ENCODE results near the gene SLC27A6. TPM values are rescaled to one million over a fixed set of nuclear protein-coding genes. Genes with fewer than 3 reads are reported as not detected.

The SLC27A6 gene
- total RNA-seq, 1 donor from 2014 or later: not detected

DNA sequence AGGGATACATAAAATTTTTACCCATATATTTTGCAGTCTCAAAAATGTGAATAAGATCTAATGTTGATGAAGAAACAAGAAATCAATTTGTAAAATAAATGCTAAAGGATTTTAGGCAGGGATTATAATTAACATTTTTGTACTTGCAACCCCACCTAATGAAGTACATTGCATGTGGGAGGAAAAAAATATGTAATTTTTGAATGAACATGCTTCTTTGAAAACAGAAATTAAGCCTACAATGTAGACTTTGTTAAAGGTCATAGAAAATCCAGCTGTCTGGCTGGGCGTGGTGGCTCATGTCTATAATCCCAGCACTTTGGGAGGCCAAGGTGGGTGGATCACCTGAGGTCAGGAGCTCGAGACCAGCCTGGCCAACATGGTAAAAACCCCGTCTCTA is 15.6 kb downstream of the SLC27A6 start:
- no peaks in the 10 kb centered on the region for H3K4me1 ChIP-seq
- no peaks in the 10 kb centered on the region for H3K9me3 ChIP-seq
- no peak overlapping the region for H3K27ac ChIP-seq
- ATAC-seq (no peak), DNase-seq (no peak)
- intact Hi-C loops (cut with DNase I): no loop called here
- H3K36me3 ChIP-seq: no peaks in the 10 kb centered on the region
- H3K4me3 ChIP-seq: no peak overlapping the region
- H3K27me3 ChIP-seq: no peaks in the 10 kb centered on the region
- TF ChIP-seq, protein P1, sequence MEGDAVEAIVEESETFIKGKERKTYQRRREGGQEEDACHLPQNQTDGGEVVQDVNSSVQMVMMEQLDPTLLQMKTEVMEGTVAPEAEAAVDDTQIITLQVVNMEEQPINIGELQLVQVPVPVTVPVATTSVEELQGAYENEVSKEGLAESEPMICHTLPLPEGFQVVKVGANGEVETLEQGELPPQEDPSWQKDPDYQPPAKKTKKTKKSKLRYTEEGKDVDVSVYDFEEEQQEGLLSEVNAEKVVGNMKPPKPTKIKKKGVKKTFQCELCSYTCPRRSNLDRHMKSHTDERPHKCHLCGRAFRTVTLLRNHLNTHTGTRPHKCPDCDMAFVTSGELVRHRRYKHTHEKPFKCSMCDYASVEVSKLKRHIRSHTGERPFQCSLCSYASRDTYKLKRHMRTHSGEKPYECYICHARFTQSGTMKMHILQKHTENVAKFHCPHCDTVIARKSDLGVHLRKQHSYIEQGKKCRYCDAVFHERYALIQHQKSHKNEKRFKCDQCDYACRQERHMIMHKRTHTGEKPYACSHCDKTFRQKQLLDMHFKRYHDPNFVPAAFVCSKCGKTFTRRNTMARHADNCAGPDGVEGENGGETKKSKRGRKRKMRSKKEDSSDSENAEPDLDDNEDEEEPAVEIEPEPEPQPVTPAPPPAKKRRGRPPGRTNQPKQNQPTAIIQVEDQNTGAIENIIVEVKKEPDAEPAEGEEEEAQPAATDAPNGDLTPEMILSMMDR (IDR thresholded peaks at IDR 0.05): no peak

DNA sequence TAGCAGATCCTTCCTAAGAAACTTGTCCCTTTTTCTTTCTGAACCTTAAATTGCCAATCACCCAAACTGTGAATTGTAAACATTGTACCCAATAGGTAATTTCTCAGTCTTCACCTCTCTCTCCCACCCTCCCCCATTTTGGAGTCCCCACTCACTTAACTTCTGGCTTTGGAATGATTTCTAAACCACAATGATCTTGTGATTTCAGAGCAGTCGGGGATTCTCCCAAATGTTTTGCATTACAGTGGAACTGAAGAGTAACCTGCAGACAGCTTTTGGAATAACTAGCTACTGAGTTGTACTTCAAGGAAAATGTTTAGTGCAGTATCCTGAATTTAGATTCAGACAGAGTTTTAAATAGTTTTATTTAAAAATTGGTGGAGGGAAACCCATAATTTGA is 19.2 kb downstream of the SLC27A6 start:
- intact Hi-C loops (cut with DNase I): no loop called here
- Histone ChIP-seq H3K27me3 (no peaks in the 10 kb centered on the region), H3K9me3 (no peaks in the 10 kb centered on the region), H3K4me1 (no peaks in the 10 kb centered on the region), H3K36me3 (no peaks in the 10 kb centered on the region), H3K27ac (no peak overlapping the region), H3K4me3 (no peak overlapping the region)
- DNase-seq: no peak
- no peak for ATAC-seq
- TF ChIP-seq, protein P1 (IDR thresholded peaks at IDR 0.05): no peak

DNA sequence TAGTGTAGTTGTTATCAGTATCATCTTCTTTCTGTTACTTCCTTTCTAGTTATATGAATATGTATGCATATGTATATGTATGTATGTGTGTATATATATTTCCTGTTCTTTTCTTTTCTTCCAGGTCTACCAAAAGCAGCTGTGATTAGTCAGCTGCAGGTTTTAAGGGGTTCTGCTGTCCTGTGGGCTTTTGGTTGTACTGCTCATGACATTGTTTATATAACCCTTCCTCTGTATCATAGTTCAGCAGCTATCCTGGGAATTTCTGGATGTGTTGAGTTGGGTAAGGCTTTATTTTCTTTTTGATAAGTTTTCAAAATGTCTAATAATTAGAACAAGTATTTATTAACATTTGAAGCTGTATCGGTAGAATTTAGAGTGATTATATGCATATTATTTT is 23.2 kb downstream of the SLC27A6 start:
- no peak overlapping the region for H3K27ac ChIP-seq
- DNase-seq: no peak
- H3K4me1 ChIP-seq: no peaks in the 10 kb centered on the region
- no peaks in the 10 kb centered on the region for H3K9me3 ChIP-seq
- H3K36me3 ChIP-seq: no peaks in the 10 kb centered on the region
- TF ChIP-seq, protein P1 (IDR thresholded peaks at IDR 0.05): no peak
- no peak for ATAC-seq
- intact Hi-C loops (cut with DNase I): no loop called here
- no peak overlapping the region for H3K4me3 ChIP-seq
- H3K27me3 ChIP-seq: no peaks in the 10 kb centered on the region

DNA sequence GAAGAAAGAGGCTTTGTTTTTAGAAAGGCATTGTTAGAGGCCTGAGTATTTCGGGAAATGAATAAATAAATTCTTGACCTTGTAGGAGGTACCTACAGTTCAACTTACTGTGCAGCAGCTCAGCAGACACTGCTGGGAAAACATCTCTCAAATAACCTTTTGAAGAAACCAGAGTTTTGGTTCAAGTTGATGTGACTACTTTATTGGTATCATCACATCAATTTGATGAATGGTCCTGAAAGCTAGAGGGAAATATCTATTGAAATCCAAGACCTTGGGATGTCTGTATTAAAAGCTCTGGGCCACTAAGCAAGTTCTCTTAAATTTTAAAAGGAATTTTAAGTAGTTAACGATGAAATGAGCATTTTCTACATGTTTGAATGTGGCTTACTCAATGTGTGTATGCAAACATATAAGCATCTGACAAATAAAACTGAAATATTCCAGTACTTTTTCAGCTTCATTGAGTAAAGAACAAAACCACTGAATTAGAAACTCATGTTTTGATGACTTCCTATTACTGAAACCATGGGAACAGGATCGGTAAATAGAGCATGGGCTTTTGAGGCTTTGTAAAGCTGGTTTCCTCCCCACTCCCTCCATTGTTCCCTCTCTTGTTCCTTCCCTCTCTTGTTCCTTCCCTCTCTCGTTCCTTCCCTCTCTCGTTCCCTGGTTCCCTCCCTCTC is 36.7 kb downstream of the SLC27A6 start:
- H3K27ac ChIP-seq: no peak overlapping the region
- no peaks in the 10 kb centered on the region for H3K36me3 ChIP-seq
- no peaks in the 10 kb centered on the region for H3K27me3 ChIP-seq
- intact Hi-C loops (cut with DNase I): no loop called here
- ATAC-seq (no peak), DNase-seq (no peak)
- no peaks in the 10 kb centered on the region for H3K4me1 ChIP-seq
- TF ChIP-seq, protein P1 (IDR thresholded peaks at IDR 0.05): no peak
- H3K9me3 ChIP-seq: no peaks in the 10 kb centered on the region
- no peak overlapping the region for H3K4me3 ChIP-seq

DNA sequence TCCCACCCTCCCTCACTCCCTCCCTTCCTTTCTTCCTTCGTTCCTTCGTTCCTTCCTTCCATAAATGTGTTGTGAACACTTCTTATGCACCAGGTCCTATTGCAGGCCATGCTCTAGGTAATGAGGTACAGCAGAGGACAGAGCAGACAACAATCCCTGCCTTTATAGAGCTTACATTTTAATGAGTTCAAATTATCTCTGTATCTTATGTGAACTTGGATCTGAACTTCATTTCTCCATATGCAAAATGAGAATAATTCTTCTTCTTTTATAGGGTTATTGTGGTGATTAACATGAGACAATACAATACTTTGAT is 37.2 kb downstream of the SLC27A6 start:
- no peaks in the 10 kb centered on the region for H3K27me3 ChIP-seq
- H3K36me3 ChIP-seq: no peaks in the 10 kb centered on the region
- DNase-seq (no peak), ATAC-seq (no peak)
- no peak overlapping the region for H3K27ac ChIP-seq
- no peaks in the 10 kb centered on the region for H3K4me1 ChIP-seq
- no peak overlapping the region for H3K4me3 ChIP-seq
- no peaks in the 10 kb centered on the region for H3K9me3 ChIP-seq
- intact Hi-C loops (cut with DNase I): no loop called here
- TF ChIP-seq, protein P1 (IDR thresholded peaks at IDR 0.05): no peak

DNA sequence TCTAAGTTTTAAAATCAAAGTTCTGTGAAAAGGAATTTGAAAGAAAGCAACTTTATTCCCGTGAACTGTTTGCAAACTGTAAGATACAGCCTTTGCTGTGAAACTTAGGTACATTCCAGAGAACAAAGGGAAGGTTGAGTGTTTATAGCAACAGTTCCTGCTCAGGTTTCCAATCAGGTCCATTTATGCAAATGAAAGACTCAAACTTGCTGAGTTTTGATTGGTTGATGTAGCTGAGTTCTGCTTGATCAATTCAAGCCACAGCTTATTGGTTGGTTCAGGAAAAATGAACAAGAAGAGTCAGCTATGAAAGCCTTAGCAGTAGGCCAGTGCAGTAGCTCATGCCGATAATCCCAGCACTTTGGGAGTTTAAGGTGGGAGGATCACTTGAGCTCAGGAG is 37.9 kb downstream of the SLC27A6 start:
- Histone ChIP-seq H3K27me3 (no peaks in the 10 kb centered on the region), H3K4me1 (no peaks in the 10 kb centered on the region), H3K27ac (no peak overlapping the region), H3K36me3 (no peaks in the 10 kb centered on the region), H3K4me3 (no peak overlapping the region), H3K9me3 (no peaks in the 10 kb centered on the region)
- TF ChIP-seq, protein P1 (IDR thresholded peaks at IDR 0.05): no peak
- no peak for ATAC-seq
- no peak for DNase-seq
- intact Hi-C loops (cut with DNase I): no loop called here

Data from upper lobe of right lung (tissue), 1 donor.